Measurements from ENCODE around the gene CFI. TPM values are rescaled to one million over a fixed set of nuclear protein-coding genes. Genes with fewer than 3 reads are reported as not detected.

Gene CFI
- total and polyA plus RNA-seq, 2 of the 4 experiments (the other 2 are of a cell fraction), result 0.12 to 0.18 TPM

GRCh38 chr4:109755656-109756055 is 46.1 kb downstream of the CFI start:
- Histone ChIP-seq H3K14ac (replicated peaks; ENCODE audit: low read depth, low read length) (no peak overlapping the region), H4K8ac (ENCODE audit: low read depth in 2 of 2, low read length in 2 of 2) (no peak overlapping the region), H3K56ac (ENCODE audit: extremely low read depth, insufficient read depth, low read length) (no peak overlapping the region), H3K4me1 (ENCODE audit: control insufficient read depth, insufficient read depth, low read length) (no peaks in the 10 kb centered on the region), H3K23ac (ENCODE audit: low read depth, low read length) (no peak overlapping the region), H4K5ac (ENCODE audit: low read depth, low read length) (no peak overlapping the region), H2BK20ac (ENCODE audit: low read depth, low read length) (no peak overlapping the region), H3K27ac (ENCODE audit: insufficient read depth, low read length) (no peak overlapping the region), H3K27me3 (ENCODE audit: control insufficient read depth, insufficient read depth, low read length) (no peaks in the 10 kb centered on the region), H3K4me3 (ENCODE audit: insufficient read depth, low read depth, low read length) (no peak overlapping the region), H3K4ac (ENCODE audit: low read depth, low read length) (no peak overlapping the region), H2AK9ac (replicated peaks; ENCODE audit: low read depth, low read length, poor library complexity) (no peak overlapping the region), H3K79me1 (ENCODE audit: low read depth in 1 of 2, low read length in 2 of 2) (no peaks in the 10 kb centered on the region), H2AK5ac (ENCODE audit: low read depth, low read length) (no peak overlapping the region), H2BK15ac (ENCODE audit: low read depth, low read length) (no peak overlapping the region), H3K9ac (ENCODE audit: low read depth, low read length) (no peak overlapping the region), H4K20me1 (ENCODE audit: insufficient read depth, low read length) (no peaks in the 10 kb centered on the region), H3K18ac (ENCODE audit: low read depth, low read length) (no peak overlapping the region), H4K91ac (ENCODE audit: insufficient read depth, low read depth, low read length) (no peak overlapping the region), H2BK5ac (ENCODE audit: low read depth, low read length, poor library complexity, severe bottlenecking) (no peak overlapping the region), H3K4me2 (ENCODE audit: low read depth, low read length) (no peak overlapping the region), H2BK120ac (ENCODE audit: low read depth, low read length) (no peak overlapping the region), H3K36me3 (ENCODE audit: control insufficient read depth, insufficient read depth, low read length) (no peaks in the 10 kb centered on the region), H2AFZ (replicated peaks; ENCODE audit: low read length, poor library complexity) (no peak overlapping the region), H3K9me1 (ENCODE audit: insufficient read depth, low read length) (no peaks in the 10 kb centered on the region), H3K9me3 (ENCODE audit: control insufficient read depth, insufficient read depth, low read length) (no peaks in the 10 kb centered on the region)
- TF ChIP-seq CHD1 (IDR thresholded peaks at IDR 0.05; ENCODE audit: low read depth, low read length) (no peak), MAZ (IDR thresholded peaks at IDR 0.05; ENCODE audit: borderline replicate concordance, low read depth, low read length) (no peak), RCOR1 (IDR thresholded peaks at IDR 0.05; ENCODE audit: insufficient replicate concordance, low read length) (no peak), BHLHE40 (IDR thresholded peaks at IDR 0.05; ENCODE audit: low read depth, low read length) (no peak), RFX5 (IDR thresholded peaks at IDR 0.05; ENCODE audit: low read depth, low read length) (no peak), FOS (IDR thresholded peaks at IDR 0.05; ENCODE audit: low read depth, low read length) (no peak), SMC3 (IDR thresholded peaks at IDR 0.05; ENCODE audit: low read depth, low read length) (no peak), CEBPB (IDR thresholded peaks at IDR 0.05; ENCODE audit: low read depth, low read length) (no peak), POLR2A (IDR thresholded peaks at IDR 0.05; ENCODE audit: low read depth, low read length) (no peak), MAFK (IDR thresholded peaks at IDR 0.05; ENCODE audit: low read depth, low read length) (no peak), CTCF (conservative IDR thresholded peaks at IDR 0.05; ENCODE audit: low read depth, low read length) (no peak), NFE2L2 (IDR thresholded peaks at IDR 0.05; ENCODE audit: low read depth, low read length) (no peak), ELK1 (IDR thresholded peaks at IDR 0.05; ENCODE audit: borderline replicate concordance, low read depth, low read length) (no peak), MXI1 (IDR thresholded peaks at IDR 0.05; ENCODE audit: borderline replicate concordance, low read depth, low read length) (no peak), RAD21 (IDR thresholded peaks at IDR 0.05; ENCODE audit: low read length) (no peak)
- TF ChIP-seq, protein P1, sequence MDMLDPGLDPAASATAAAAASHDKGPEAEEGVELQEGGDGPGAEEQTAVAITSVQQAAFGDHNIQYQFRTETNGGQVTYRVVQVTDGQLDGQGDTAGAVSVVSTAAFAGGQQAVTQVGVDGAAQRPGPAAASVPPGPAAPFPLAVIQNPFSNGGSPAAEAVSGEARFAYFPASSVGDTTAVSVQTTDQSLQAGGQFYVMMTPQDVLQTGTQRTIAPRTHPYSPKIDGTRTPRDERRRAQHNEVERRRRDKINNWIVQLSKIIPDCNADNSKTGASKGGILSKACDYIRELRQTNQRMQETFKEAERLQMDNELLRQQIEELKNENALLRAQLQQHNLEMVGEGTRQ (IDR thresholded peaks at IDR 0.05; ENCODE audit: low read depth, low read length), result no peak
- DNase-seq (no peak), ATAC-seq (ENCODE audit: low read depth) (no peak)
- no CpG with 5 or more reads among the region's 3 CpGs for WGBS, 2 experiments (ENCODE audit: extremely low coverage in 2 of 2, insufficient read length in 1 of 2)
- intact Hi-C loops (cut with micrococcal nuclease) (no loop called here), in situ Hi-C loops (cut with MboI; ENCODE audit: low sequenced_read_pairs) (no loop called here), dilution Hi-C loops (cut with HindIII; ENCODE audit: low sequenced_read_pairs, unreplicated experiment) (no loop called here)
- ChIA-PET POLR2A (ENCODE audit: unreplicated experiment) (no interaction called here), CTCF (no interaction called here)
- no TSS peak for BruUV-seq (replicated peaks)
